Left ventricle myocardium inferior (tissue), 1 donor: ENCODE data around the gene MAST4. TPM values are rescaled to one million over a fixed set of nuclear protein-coding genes. Genes with fewer than 3 reads are reported as not detected.

Source experiments
- DNase-seq: peaks from one replicate; pipeline ENCODE4 v3.0.0-alpha.2; 2020
- H3K27ac ChIP-seq: fragments of 200-600 bp; replicated peaks from 2 replicates; pipeline ENCODE4 v1.8.0; 2021
- H3K27me3 ChIP-seq: fragments of 200-600 bp; 2 replicates; pipeline ENCODE4 v1.8.0; 2021; ENCODE audit warnings: low read depth
- H3K36me3 ChIP-seq: fragments of 200-600 bp; 2 replicates; pipeline ENCODE4 v1.8.0; 2021
- H3K4me1 ChIP-seq: fragments of 200-600 bp; 2 replicates; pipeline ENCODE4 v1.8.0; 2021
- H3K4me3 ChIP-seq: fragments of 200-600 bp; 2 replicates; pipeline ENCODE4 v1.8.0; 2021; ENCODE audit warnings: mild to moderate bottlenecking, moderate library complexity
- H3K9me3 ChIP-seq: fragments of 200-600 bp; replicated peaks from 2 replicates; pipeline ENCODE4 v1.8.0; 2021
- CTCF ChIP-seq: fragments of 200-600 bp; IDR thresholded peaks from 2 replicates; pipeline ENCODE4 v1.8.0; 2021; ENCODE audit warnings: antibody characterized with exemption, mild to moderate bottlenecking, borderline replicate concordance
- intact Hi-C: fragments of 100-400 bp; cut with micrococcal nuclease; formaldehyde crosslinking; loops from one replicate; pipeline ENCODE4 v1.11.0; 2022
- total RNA-seq: library from RNA; stranded (reverse); fragmentation: NEBNext Ultra II Directional; extraction: Animal tissue kit (Norgen Biotek cat#: 25700); gene quantifications from one replicate; pipeline ENCODE4 v1.2.1, GENCODE V29; 2021
- donor health status: DM: no; HTN: yes; CAD: no; lungs with severe emphysema.

The MAST4 gene
- total RNA-seq, 1 donor from 2014 or later, result 55.7 TPM

DNA sequence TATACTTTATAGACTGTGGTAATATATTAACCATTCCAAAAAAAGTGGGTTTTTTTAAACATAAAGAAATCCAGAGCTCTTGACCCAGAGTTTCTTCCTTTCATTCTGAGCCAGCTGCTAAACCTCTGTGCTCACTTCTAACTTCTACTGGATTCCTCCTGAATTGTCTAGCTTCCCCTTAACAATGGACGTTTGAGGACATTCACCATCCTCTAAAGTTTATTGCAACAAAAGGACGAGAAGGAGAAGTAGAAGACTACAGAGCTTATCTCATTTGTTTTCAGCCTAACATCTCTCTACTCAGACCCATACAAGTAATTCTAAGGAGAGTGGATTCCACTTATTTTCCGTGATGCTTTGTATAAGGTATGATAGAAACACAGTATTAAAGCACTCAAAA is 284.2 kb downstream of the MAST4 start:
- intact Hi-C loops, result no loop called here
- no peak for TF ChIP-seq CTCF
- H3K4me3 ChIP-seq, result no peak overlapping the region
- no peaks in the 10 kb centered on the region for H3K27me3 ChIP-seq
- no peak overlapping the region for H3K27ac ChIP-seq
- H3K4me1 ChIP-seq, result peaks cover 49% of the 10 kb centered on the region
- no peaks in the 10 kb centered on the region for H3K36me3 ChIP-seq
- H3K9me3 ChIP-seq, result no peaks in the 10 kb centered on the region
- DNase-seq, result no peak

DNA sequence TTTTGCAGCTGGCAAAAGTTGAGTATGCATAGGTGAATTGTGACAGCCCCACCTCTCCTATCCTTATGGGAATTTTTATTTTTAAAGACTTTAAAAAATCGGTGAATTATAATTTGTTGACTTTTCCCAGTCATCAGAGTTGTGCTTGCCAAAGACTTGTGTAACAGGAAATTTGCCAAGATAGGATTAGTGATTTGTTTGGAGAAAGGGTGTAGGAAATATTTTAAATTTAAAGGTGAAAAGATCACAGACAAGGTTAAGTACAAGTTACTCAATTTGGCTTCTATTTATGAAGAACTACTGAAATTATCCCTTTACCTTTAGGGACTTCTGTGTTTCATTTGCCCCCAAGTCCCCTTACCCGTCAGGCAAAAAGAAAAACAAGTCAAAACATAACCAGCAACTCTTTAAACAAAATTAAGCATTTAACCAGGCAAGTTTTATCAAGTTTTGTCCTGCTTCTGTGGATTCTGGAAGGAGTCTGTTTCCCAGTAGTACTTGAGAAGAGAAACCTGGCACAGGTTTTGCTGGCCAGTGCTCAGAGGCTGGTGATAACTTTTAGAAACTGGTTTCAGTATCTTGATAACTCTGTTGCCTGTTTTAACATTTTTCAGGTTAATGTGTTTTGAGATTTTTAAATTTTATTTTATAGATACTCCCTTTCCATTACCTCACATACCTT is 285.4 kb downstream of the MAST4 start:
- Histone ChIP-seq H3K4me3 (no peak overlapping the region), H3K27me3 (no peaks in the 10 kb centered on the region), H3K4me1 (peaks cover 40% of the 10 kb centered on the region), H3K9me3 (no peaks in the 10 kb centered on the region), H3K27ac (peak overlapping the region; percentile 60), H3K36me3 (no peaks in the 10 kb centered on the region)
- intact Hi-C loops, result no loop called here
- TF ChIP-seq CTCF, result no peak
- DNase-seq, result no peak

DNA sequence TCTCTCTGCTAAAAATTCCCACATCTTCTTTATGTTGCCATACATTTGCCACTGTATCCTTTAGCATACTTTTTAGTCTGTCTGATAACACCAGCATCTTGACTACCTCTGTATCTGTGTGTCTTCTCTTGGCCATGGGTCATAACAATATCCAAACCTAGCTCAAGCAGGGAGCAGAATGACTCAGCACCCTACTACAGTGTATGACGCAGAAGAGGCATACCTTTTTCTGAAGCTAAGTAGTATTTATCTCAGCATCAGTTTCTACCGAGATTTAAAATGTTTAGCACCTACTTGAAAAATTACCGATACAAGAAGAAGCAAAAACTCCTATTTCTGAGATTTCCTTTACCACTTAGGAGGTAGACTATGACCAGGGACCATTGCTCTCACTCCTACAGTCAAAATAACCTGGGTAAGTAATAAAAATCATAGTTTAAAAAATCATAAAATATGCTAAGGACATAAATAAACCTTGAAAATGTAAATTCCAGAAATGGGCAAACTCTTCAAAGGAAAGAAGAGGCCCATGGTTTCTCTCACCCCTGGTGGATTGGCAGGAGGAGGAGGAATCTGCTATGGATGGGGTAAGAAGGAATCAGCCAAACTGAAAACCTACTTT is 286.5 kb downstream of the MAST4 start:
- Histone ChIP-seq H3K27me3 (no peaks in the 10 kb centered on the region), H3K36me3 (no peaks in the 10 kb centered on the region), H3K4me1 (peaks cover 41% of the 10 kb centered on the region), H3K27ac (peak overlapping the region; percentile 60), H3K9me3 (no peaks in the 10 kb centered on the region), H3K4me3 (no peak overlapping the region)
- no peak for DNase-seq
- intact Hi-C loops, result no loop called here
- TF ChIP-seq CTCF, result no peak

DNA sequence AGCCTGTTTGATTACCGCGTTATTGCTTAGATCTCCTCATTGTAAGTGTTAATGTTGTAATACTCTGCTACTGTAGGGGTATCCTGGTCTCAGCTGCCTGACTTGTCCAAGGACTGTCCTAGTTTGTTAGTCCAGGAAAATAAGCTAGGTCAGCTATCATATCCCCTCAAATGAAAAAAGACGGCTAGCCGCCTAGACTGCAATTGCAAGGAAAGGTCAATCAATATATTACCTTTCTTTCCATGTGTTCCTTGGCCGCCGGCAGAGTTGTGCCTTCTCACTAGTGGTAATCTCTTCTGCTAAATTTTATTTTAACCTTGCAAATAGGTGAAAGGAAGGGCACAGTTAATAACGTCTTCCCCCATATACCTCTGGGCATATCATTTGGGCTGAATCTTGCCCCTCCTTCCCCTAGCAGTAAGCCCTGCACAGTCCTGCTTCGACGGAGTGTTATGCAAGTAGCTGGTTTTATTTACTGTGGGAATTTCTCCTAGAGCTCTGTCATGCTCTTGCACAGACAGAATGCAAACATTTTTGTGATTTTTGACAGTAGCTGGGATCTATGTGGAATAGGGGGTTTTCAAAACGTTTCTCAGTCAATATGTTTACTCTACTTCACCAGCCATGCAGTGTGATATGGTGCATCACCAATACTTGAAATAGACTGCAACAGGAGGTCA is 288.5 kb downstream of the MAST4 start:
- no peak for DNase-seq
- Histone ChIP-seq H3K4me3 (no peak overlapping the region), H3K9me3 (no peaks in the 10 kb centered on the region), H3K36me3 (no peaks in the 10 kb centered on the region), H3K4me1 (peaks cover 61% of the 10 kb centered on the region), H3K27me3 (no peaks in the 10 kb centered on the region), H3K27ac (no peak overlapping the region)
- TF ChIP-seq CTCF, result no peak
- intact Hi-C loops, result no loop called here

DNA sequence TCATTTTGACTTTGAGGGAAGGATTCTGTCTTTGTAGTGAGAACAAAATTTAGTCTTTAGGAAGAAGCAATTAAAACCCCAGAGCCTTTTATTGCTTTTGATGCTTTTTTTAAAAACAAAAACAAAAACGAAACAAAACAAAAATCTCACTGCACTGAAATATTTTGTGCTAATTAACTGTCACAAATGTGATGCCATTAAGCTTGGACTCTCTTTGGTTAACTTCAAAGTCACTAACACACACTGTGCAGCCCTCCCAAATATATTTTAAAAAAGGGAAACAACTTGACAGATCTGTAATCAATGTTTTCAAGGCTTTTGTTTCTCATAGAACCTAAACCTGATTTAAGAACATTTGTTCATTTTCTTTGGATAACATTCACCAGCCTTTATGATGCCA is 290.7 kb downstream of the MAST4 start:
- peaks cover 69% of the 10 kb centered on the region for H3K4me1 ChIP-seq
- H3K27ac ChIP-seq, result no peak overlapping the region
- H3K27me3 ChIP-seq, result no peaks in the 10 kb centered on the region
- TF ChIP-seq CTCF, result no peak
- H3K36me3 ChIP-seq, result no peaks in the 10 kb centered on the region
- DNase-seq, result no peak
- intact Hi-C loops, result no loop called here
- H3K9me3 ChIP-seq, result no peaks in the 10 kb centered on the region
- H3K4me3 ChIP-seq, result no peak overlapping the region
